ENCODE results near the gene LCA5.

LCA5 gene

DNA sequence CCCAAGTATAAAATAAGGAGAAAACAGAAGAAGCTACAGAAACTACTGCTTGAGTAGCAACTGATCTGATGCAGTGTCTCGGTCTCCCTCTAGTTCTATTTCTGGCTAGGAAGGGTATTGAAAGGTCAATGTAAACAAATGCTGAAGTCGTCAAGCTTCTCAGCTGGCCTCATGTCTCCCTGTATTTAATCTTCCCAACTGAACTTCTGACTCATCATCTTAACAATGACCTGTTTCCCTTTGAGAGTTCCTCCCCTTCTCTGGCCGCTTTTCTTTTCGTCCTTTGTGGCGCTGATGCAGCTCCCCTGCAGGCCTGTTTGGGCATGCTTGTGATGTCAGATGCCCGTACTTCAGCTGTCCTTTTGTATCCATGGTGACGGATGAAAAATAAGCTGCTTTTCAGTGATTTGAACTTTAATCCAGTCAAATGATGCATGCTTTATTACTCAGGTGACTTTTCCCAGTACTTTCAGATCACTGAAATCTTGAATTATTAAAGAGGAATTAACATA lies 7.8 kb upstream of the LCA5 start (continued):
- TF ChIP-seq ZSCAN23 (tag by site-specific recombination; IDR thresholded peaks at IDR 0.05) (peak; percentile 66; the same call in 1 of the 2 replicates), ZXDB (tag by site-specific recombination; IDR thresholded peaks at IDR 0.05) (peak; percentile 80; the same call in 1 of the 2 replicates), SP3 (tag by site-specific recombination; IDR thresholded peaks at IDR 0.05) (no peak), ZNF555 (tag by site-specific recombination; conservative IDR thresholded peaks at IDR 0.05) (no peak), ZNF341 (tag by site-specific recombination; IDR thresholded peaks at IDR 0.05; ENCODE audit: low read depth) (peak; percentile 56; the same call in 1 of the 2 replicates), WT1 (tag by site-specific recombination; IDR thresholded peaks at IDR 0.05) (peak; percentile 94), ZNF174 (tag by site-specific recombination; IDR thresholded peaks at IDR 0.05) (no peak), TCF7L2 (IDR thresholded peaks at IDR 0.05; ENCODE audit: borderline replicate concordance, low read depth, low read length) (peak; percentile 64), ZNF792 (tag by site-specific recombination; IDR thresholded peaks at IDR 0.05) (no peak), OVOL3 (tag by site-specific recombination; IDR thresholded peaks at IDR 0.05) (0 out of 2 replicates have a peak, but pooled peaks have one; percentile 45), ZFP69B (tag by site-specific recombination; IDR thresholded peaks at IDR 0.05) (peak; percentile 68; the same call in 1 of the 2 replicates), ZNF600 (tag by site-specific recombination; IDR thresholded peaks at IDR 0.05) (peak; percentile 58; the same call in 1 of the 2 replicates), ZNF544 (tag by site-specific recombination; IDR thresholded peaks at IDR 0.05) (no peak), SP7 (tag by site-specific recombination; IDR thresholded peaks at IDR 0.05) (peak; percentile 94), ZNF76 (tag by site-specific recombination; IDR thresholded peaks at IDR 0.05; ENCODE audit: borderline replicate concordance, low read depth) (peak; percentile 20; the same call in 1 of the 2 replicates), ZNF292 (tag by site-specific recombination; IDR thresholded peaks at IDR 0.05; ENCODE audit: borderline replicate concordance, low read depth) (no peak), ZNF660 (tag by site-specific recombination; IDR thresholded peaks at IDR 0.05) (peak; percentile 88), KLF9 (tag by site-specific recombination; IDR thresholded peaks at IDR 0.05; ENCODE audit: low read depth) (no peak), ZFP3 (tag by site-specific recombination; IDR thresholded peaks at IDR 0.05; ENCODE audit: low read depth) (no peak), ZNF560 (tag by site-specific recombination; IDR thresholded peaks at IDR 0.05; ENCODE audit: borderline replicate concordance) (no peak), ZBTB7A (tag by site-specific recombination; IDR thresholded peaks at IDR 0.05; ENCODE audit: low read depth) (no peak), ZSCAN30 (tag by site-specific recombination; IDR thresholded peaks at IDR 0.05) (peak; percentile 60; the same call in 1 of the 2 replicates)
- TF ChIP-seq, protein P1, sequence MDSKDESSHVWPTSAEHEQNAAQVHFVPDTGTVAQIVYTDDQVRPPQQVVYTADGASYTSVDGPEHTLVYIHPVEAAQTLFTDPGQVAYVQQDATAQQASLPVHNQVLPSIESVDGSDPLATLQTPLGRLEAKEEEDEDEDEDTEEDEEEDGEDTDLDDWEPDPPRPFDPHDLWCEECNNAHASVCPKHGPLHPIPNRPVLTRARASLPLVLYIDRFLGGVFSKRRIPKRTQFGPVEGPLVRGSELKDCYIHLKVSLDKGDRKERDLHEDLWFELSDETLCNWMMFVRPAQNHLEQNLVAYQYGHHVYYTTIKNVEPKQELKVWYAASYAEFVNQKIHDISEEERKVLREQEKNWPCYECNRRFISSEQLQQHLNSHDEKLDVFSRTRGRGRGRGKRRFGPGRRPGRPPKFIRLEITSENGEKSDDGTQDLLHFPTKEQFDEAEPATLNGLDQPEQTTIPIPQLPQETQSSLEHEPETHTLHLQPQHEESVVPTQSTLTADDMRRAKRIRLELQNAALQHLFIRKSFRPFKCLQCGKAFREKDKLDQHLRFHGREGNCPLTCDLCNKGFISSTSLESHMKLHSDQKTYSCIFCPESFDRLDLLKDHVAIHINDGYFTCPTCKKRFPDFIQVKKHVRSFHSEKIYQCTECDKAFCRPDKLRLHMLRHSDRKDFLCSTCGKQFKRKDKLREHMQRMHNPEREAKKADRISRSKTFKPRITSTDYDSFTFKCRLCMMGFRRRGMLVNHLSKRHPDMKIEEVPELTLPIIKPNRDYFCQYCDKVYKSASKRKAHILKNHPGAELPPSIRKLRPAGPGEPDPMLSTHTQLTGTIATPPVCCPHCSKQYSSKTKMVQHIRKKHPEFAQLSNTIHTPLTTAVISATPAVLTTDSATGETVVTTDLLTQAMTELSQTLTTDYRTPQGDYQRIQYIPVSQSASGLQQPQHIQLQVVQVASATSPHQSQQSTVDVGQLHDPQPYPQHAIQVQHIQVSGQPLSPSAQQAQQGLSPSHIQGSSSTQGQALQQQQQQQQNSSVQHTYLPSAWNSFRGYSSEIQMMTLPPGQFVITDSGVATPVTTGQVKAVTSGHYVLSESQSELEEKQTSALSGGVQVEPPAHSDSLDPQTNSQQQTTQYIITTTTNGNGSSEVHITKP (tag by site-specific recombination; IDR thresholded peaks at IDR 0.05): peak; percentile 96
- TF ChIP-seq, protein P2, sequence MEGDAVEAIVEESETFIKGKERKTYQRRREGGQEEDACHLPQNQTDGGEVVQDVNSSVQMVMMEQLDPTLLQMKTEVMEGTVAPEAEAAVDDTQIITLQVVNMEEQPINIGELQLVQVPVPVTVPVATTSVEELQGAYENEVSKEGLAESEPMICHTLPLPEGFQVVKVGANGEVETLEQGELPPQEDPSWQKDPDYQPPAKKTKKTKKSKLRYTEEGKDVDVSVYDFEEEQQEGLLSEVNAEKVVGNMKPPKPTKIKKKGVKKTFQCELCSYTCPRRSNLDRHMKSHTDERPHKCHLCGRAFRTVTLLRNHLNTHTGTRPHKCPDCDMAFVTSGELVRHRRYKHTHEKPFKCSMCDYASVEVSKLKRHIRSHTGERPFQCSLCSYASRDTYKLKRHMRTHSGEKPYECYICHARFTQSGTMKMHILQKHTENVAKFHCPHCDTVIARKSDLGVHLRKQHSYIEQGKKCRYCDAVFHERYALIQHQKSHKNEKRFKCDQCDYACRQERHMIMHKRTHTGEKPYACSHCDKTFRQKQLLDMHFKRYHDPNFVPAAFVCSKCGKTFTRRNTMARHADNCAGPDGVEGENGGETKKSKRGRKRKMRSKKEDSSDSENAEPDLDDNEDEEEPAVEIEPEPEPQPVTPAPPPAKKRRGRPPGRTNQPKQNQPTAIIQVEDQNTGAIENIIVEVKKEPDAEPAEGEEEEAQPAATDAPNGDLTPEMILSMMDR (tag by site-specific recombination; IDR thresholded peaks at IDR 0.05): peak; percentile 78
- TF ChIP-seq, protein P3, sequence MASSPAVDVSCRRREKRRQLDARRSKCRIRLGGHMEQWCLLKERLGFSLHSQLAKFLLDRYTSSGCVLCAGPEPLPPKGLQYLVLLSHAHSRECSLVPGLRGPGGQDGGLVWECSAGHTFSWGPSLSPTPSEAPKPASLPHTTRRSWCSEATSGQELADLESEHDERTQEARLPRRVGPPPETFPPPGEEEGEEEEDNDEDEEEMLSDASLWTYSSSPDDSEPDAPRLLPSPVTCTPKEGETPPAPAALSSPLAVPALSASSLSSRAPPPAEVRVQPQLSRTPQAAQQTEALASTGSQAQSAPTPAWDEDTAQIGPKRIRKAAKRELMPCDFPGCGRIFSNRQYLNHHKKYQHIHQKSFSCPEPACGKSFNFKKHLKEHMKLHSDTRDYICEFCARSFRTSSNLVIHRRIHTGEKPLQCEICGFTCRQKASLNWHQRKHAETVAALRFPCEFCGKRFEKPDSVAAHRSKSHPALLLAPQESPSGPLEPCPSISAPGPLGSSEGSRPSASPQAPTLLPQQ (tag by site-specific recombination; IDR thresholded peaks at IDR 0.05): peak; percentile 75
- TF ChIP-seq, protein P4, sequence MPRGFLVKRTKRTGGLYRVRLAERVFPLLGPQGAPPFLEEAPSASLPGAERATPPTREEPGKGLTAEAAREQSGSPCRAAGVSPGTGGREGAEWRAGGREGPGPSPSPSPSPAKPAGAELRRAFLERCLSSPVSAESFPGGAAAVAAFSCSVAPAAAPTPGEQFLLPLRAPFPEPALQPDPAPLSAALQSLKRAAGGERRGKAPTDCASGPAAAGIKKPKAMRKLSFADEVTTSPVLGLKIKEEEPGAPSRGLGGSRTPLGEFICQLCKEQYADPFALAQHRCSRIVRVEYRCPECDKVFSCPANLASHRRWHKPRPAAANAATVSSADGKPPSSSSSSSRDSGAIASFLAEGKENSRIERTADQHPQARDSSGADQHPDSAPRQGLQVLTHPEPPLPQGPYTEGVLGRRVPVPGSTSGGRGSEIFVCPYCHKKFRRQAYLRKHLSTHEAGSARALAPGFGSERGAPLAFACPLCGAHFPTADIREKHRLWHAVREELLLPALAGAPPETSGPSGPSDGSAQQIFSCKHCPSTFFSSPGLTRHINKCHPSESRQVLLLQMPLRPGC (tag by site-specific recombination; IDR thresholded peaks at IDR 0.05): peak; percentile 61; the same call in 1 of the 2 replicates
- TF ChIP-seq, protein P5, sequence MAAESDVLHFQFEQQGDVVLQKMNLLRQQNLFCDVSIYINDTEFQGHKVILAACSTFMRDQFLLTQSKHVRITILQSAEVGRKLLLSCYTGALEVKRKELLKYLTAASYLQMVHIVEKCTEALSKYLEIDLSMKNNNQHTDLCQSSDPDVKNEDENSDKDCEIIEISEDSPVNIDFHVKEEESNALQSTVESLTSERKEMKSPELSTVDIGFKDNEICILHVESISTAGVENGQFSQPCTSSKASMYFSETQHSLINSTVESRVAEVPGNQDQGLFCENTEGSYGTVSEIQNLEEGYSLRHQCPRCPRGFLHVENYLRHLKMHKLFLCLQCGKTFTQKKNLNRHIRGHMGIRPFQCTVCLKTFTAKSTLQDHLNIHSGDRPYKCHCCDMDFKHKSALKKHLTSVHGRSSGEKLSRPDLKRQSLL (tag by site-specific recombination; IDR thresholded peaks at IDR 0.05): no peak
- TF ChIP-seq, protein P6, sequence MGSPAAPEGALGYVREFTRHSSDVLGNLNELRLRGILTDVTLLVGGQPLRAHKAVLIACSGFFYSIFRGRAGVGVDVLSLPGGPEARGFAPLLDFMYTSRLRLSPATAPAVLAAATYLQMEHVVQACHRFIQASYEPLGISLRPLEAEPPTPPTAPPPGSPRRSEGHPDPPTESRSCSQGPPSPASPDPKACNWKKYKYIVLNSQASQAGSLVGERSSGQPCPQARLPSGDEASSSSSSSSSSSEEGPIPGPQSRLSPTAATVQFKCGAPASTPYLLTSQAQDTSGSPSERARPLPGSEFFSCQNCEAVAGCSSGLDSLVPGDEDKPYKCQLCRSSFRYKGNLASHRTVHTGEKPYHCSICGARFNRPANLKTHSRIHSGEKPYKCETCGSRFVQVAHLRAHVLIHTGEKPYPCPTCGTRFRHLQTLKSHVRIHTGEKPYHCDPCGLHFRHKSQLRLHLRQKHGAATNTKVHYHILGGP (tag by site-specific recombination; IDR thresholded peaks at IDR 0.05): no peak
- TF ChIP-seq, protein P7, sequence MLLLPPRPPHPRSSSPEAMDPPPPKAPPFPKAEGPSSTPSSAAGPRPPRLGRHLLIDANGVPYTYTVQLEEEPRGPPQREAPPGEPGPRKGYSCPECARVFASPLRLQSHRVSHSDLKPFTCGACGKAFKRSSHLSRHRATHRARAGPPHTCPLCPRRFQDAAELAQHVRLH (tag by site-specific recombination; IDR thresholded peaks at IDR 0.05): peak; percentile 50; the same call in 1 of the 2 replicates

Data from HEK293 (cell line).